ENCODE measurements around the gene PPP1R13B.

DNA sequence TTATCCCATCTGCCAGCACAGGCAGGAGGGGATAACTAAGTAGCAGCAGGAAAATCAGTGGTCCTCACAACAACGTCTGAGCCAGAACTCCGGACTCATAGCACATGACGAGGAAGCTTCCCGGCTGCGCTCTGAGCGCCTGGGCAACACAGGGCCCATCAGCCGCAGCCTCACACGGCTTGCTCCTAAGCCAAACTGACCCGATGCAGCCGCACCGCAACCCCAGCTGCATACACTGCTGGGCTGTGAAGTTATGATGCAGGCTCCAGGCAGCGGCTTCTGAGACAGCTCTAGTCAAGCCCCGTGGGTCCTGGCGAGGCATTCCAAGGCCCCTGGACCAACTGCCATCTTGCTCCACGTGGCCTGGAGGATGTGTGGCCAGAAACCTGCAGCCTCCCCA, 103.7 kb downstream of the PPP1R13B start:
- TF ChIP-seq CTCF (IDR thresholded peaks at IDR 0.05) (no peak), POLR2A (IDR thresholded peaks at IDR 0.05) (no peak)

Measured in esophagus squamous epithelium (tissue), 4 donors.